ENCODE results near the gene INPP5A. TPM values are rescaled to one million over a fixed set of nuclear protein-coding genes. Genes with fewer than 3 reads are reported as not detected.

Gene INPP5A
- total and polyA plus RNA-seq, 2 donors (not counting 1 experiment from before 2014, with no cell fraction given): 9.3 to 87.8 TPM

DNA sequence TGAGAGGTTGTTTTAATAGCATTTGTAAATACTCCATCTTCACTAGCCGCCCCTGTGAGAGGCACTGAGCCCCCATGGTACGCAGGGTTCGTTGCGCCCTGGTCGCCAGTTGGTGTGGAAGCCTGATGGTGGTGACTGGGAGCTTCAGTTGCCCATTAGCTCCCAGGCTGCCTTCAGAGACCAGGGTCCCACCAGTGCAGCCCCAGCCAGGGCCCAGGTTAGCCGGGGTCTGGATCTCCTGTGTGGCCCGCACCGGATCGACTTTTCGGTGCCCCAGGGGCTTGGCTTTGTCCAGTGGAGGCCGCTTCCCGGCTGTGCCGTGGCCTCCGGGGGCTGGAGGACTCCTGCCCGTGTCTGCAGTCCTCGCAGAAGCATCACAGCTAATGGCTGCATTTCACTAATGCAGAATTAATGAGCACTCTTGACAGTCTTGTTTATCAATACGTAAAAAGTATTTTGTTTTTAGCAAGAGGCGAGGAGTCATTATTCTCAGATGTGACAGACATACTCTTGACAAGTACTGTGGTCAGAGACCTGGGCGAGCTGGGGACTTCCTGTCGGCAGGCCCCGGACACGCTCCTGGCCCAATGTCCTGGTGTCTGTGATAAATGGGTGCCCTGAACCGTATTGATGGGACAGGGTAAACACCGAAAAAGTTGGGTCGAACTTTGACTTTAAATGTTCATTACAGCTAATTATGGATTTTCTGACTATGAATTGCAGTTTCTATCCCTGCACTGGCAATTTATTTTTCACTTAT lies 148.5 kb downstream of the INPP5A start:
- 98% methylated on average over 19 of the region's 25 CpGs for WGBS (ENCODE audit: insufficient coverage)
- POLR2A ChIA-PET: no interaction called here

More for the DNA sequence above, 148.5 kb downstream of the INPP5A start:
- Histone ChIP-seq H3K27me3 (replicated peaks in 1 of 4; ENCODE audit: control extremely low read depth in 1 of 4, control insufficient read depth in 3 of 4, insufficient read depth in 4 of 4, low read length in 3 of 4) (no peaks in the 10 kb centered on the region), H3K9me3 (ENCODE audit: control extremely low read depth in 1 of 3, control insufficient read depth in 2 of 3, insufficient read depth in 1 of 3, low read length in 2 of 3) (peaks cover 0 to 17% (median 0%) of the 10 kb centered on the region in 3 donors), H3K4me3 (ENCODE audit: control extremely low read depth in 1 of 5, extremely low read depth in 1 of 5, insufficient read depth in 1 of 5, low read depth in 2 of 5, low read length in 4 of 5) (no peak overlapping the region), H4K20me1 (ENCODE audit: control insufficient read depth, insufficient read depth, low read length, poor library complexity, severe bottlenecking) (peaks cover 43% of the 10 kb centered on the region), H3K4me1 (ENCODE audit: control insufficient read depth in 2 of 2, insufficient read depth in 2 of 2, low read length in 2 of 2) (peaks cover 16 to 17% of the 10 kb centered on the region in 2 donors), H3K4me2 (replicated peaks; ENCODE audit: low read depth, low read length, poor library complexity, severe bottlenecking) (no peak overlapping the region), H3K79me2 (ENCODE audit: control insufficient read depth, insufficient read depth, low read length) (peaks cover 35% of the 10 kb centered on the region), H3K27ac (ENCODE audit: low read length in 2 of 2) (no peak overlapping the region), H2AFZ (ENCODE audit: insufficient read depth, low read depth, low read length, poor library complexity, severe bottlenecking) (no peak overlapping the region), H3K9ac (ENCODE audit: low read length) (no peak overlapping the region), H3K36me3 (replicated peaks in 1 of 2; ENCODE audit: control extremely low read depth in 1 of 2, control insufficient read depth in 1 of 2, extremely low read depth in 1 of 2, insufficient read depth in 2 of 2, low read length in 1 of 2) (peaks cover 0 to 14% of the 10 kb centered on the region in 2 experiments)
- CTCF ChIA-PET: no interaction called here
- no peak for TF ChIP-seq EZH2 (IDR thresholded peaks at IDR 0.05; ENCODE audit: borderline replicate concordance, insufficient read depth, low read depth, low read length, poor library complexity, severe bottlenecking)
- TF ChIP-seq, protein P1, sequence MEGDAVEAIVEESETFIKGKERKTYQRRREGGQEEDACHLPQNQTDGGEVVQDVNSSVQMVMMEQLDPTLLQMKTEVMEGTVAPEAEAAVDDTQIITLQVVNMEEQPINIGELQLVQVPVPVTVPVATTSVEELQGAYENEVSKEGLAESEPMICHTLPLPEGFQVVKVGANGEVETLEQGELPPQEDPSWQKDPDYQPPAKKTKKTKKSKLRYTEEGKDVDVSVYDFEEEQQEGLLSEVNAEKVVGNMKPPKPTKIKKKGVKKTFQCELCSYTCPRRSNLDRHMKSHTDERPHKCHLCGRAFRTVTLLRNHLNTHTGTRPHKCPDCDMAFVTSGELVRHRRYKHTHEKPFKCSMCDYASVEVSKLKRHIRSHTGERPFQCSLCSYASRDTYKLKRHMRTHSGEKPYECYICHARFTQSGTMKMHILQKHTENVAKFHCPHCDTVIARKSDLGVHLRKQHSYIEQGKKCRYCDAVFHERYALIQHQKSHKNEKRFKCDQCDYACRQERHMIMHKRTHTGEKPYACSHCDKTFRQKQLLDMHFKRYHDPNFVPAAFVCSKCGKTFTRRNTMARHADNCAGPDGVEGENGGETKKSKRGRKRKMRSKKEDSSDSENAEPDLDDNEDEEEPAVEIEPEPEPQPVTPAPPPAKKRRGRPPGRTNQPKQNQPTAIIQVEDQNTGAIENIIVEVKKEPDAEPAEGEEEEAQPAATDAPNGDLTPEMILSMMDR (IDR thresholded peaks at IDR 0.05): no peak
- DNase-seq (no peak), ATAC-seq (ENCODE audit: low read depth) (no peak)
- Mint-ChIP-seq H3K9me3 (ENCODE audit: insufficient read depth) (no peaks in the 10 kb centered on the region), H3K27me3 (no peaks in the 10 kb centered on the region), H3K4me1 (peaks cover 28% of the 10 kb centered on the region), H3K4me3 (no peak overlapping the region), H3K27ac (no peak overlapping the region)
- intact Hi-C loops (cut with micrococcal nuclease): no loop called here
